ENCODE data around the gene PIGU.

PIGU gene

DNA sequence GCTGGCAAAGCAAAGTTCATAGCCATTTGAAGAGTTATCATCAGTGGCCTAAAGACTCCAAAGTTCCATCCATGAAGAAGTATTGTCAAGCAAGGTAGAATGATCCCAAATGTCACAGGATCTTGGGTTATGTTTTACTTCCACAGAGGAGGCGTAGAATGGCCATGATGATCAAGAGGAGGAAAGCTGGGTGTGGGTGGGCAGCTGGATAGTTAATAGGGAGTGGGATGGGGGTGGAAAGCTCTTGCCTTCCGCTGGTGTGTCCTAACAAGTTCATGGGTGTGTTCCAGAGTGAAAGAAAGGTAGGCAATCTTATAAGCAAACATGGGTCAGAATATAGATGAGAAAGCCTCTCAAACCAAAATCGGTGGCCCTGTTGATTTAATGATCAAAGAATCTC lies 38.4 kb downstream of the PIGU start:
- H3K9ac ChIP-seq (ENCODE audit: low read length): no peak overlapping the region
- no peaks in the 10 kb centered on the region for H3K36me3 ChIP-seq (ENCODE audit: control insufficient read depth, insufficient read depth, low read length)
- no peak overlapping the region for H3K4me3 ChIP-seq (ENCODE audit: low read length)
- no peaks in the 10 kb centered on the region for H3K27me3 ChIP-seq (ENCODE audit: control insufficient read depth, insufficient read depth, low read length)
- H3K4me1 ChIP-seq (ENCODE audit: control insufficient read depth, insufficient read depth, low read length): no peaks in the 10 kb centered on the region
- peak overlapping the region; percentile 74 for H3K27ac ChIP-seq (ENCODE audit: low read depth, low read length)

DNA sequence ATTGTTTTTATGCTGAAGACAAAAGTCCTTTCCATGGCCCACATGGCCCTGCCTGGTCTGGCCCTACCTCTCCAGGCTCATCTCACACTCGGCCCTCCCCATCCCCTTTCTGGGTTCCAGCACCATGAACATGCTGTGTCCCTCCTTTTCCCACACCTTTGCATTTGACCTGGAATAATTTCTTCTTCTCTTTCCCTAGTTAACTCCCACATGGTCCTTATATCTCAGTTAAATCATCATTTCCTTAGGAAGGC lies 38.9 kb downstream of the PIGU start:
- Histone ChIP-seq H3K4me3 (ENCODE audit: low read length) (no peak overlapping the region), H3K27me3 (ENCODE audit: control insufficient read depth, insufficient read depth, low read length) (no peaks in the 10 kb centered on the region), H3K36me3 (ENCODE audit: control insufficient read depth, insufficient read depth, low read length) (no peaks in the 10 kb centered on the region), H3K4me1 (ENCODE audit: control insufficient read depth, insufficient read depth, low read length) (no peaks in the 10 kb centered on the region), H3K9ac (ENCODE audit: low read length) (no peak overlapping the region), H3K27ac (ENCODE audit: low read depth, low read length) (peak overlapping the region; percentile 74)

- Histone ChIP-seq H3K4me1 (ENCODE audit: control insufficient read depth, insufficient read depth, low read length) (no peaks in the 10 kb centered on the region), H3K27me3 (ENCODE audit: control insufficient read depth, insufficient read depth, low read length) (no peaks in the 10 kb centered on the region), H3K4me3 (ENCODE audit: low read length) (no peak overlapping the region), H3K36me3 (ENCODE audit: control insufficient read depth, insufficient read depth, low read length) (no peaks in the 10 kb centered on the region), H3K9ac (ENCODE audit: low read length) (no peak overlapping the region), H3K27ac (ENCODE audit: low read depth, low read length) (peak overlapping the region; percentile 74)
Measured at GRCh38 chr20:34637245-34638038, 39.5 kb downstream of the PIGU start.

GRCh38 chr20:34636648-34637047 lies 40.2 kb downstream of the PIGU start:
- H3K9ac ChIP-seq (ENCODE audit: low read length): no peak overlapping the region
- no peak overlapping the region for H3K4me3 ChIP-seq (ENCODE audit: low read length)
- no peaks in the 10 kb centered on the region for H3K4me1 ChIP-seq (ENCODE audit: control insufficient read depth, insufficient read depth, low read length)
- peak overlapping the region; percentile 44 for H3K27ac ChIP-seq (ENCODE audit: low read depth, low read length)
- H3K36me3 ChIP-seq (ENCODE audit: control insufficient read depth, insufficient read depth, low read length): no peaks in the 10 kb centered on the region
- no peaks in the 10 kb centered on the region for H3K27me3 ChIP-seq (ENCODE audit: control insufficient read depth, insufficient read depth, low read length)

GRCh38 chr20:34634392-34634791 lies 42.5 kb downstream of the PIGU start:
- Histone ChIP-seq H3K27me3 (ENCODE audit: control insufficient read depth, insufficient read depth, low read length) (no peaks in the 10 kb centered on the region), H3K4me3 (ENCODE audit: low read length) (no peak overlapping the region), H3K36me3 (ENCODE audit: control insufficient read depth, insufficient read depth, low read length) (no peaks in the 10 kb centered on the region), H3K4me1 (ENCODE audit: control insufficient read depth, insufficient read depth, low read length) (no peaks in the 10 kb centered on the region), H3K27ac (ENCODE audit: low read depth, low read length) (no peak overlapping the region), H3K9ac (ENCODE audit: low read length) (no peak overlapping the region)

DNA sequence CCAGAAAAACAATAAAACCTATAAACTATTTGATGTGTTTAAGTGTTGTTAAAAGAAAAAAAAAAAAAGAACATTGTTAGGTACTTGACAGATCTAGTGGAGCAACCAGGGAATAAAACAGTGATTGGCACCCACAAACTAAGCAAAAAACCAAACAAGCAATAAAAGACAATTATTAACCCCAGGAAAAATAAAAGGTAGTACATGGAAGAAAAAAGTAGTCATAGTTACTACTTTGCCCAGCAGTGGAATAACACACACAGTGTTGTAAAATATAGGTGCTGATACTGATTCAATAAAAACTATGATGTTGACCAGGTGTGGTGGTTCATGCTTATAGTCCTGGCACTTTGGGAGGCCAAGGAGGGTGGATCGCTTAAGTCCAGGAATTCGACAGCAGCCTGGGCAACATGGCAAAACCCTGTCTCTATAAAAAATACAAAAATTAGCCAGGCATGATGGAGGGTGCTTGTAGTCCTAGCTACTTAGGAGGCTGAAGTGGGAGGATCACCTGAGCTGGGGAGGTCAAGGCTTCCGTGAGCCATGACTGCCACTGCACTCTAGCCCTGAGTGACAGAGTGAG lies 43.9 kb downstream of the PIGU start:
- no peaks in the 10 kb centered on the region for H3K4me1 ChIP-seq (ENCODE audit: control insufficient read depth, insufficient read depth, low read length)
- H3K36me3 ChIP-seq (ENCODE audit: control insufficient read depth, insufficient read depth, low read length): no peaks in the 10 kb centered on the region
- H3K27ac ChIP-seq (ENCODE audit: low read depth, low read length): no peak overlapping the region

GRCh38 chr20:34629904-34630303 lies 47.0 kb downstream of the PIGU start:
- Histone ChIP-seq H3K9ac (ENCODE audit: low read length) (no peak overlapping the region), H3K27ac (ENCODE audit: low read depth, low read length) (no peak overlapping the region), H3K4me3 (ENCODE audit: low read length) (no peak overlapping the region), H3K36me3 (ENCODE audit: control insufficient read depth, insufficient read depth, low read length) (no peaks in the 10 kb centered on the region), H3K27me3 (ENCODE audit: control insufficient read depth, insufficient read depth, low read length) (no peaks in the 10 kb centered on the region), H3K4me1 (ENCODE audit: control insufficient read depth, insufficient read depth, low read length) (no peaks in the 10 kb centered on the region)

More for the DNA sequence above, 43.9 kb downstream of the PIGU start:
- no peaks in the 10 kb centered on the region for H3K27me3 ChIP-seq (ENCODE audit: control insufficient read depth, insufficient read depth, low read length)
- no peak overlapping the region for H3K9ac ChIP-seq (ENCODE audit: low read length)
- no peak overlapping the region for H3K4me3 ChIP-seq (ENCODE audit: low read length)

DNA sequence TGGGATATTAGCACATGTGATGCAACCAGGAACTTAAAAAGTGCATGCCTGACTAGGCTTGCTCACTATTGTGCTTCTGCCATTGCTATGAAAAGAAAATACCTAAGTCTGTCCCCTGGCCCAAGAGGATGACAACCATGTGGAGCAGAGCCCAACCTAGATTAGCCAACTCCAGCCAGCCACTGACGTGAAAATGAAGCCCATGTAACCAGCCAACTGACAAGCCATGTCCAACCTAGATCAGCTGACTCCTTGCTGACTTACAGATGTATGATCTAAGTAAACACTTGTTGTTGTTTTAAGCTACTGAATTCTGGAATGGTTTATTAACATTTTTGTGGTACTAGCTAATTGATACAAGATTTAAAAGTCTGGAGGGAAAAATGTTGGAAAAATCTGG lies 47.5 kb downstream of the PIGU start:
- H3K9ac ChIP-seq (ENCODE audit: low read length): no peak overlapping the region
- H3K4me1 ChIP-seq (ENCODE audit: control insufficient read depth, insufficient read depth, low read length): no peaks in the 10 kb centered on the region
- H3K27me3 ChIP-seq (ENCODE audit: control insufficient read depth, insufficient read depth, low read length): no peaks in the 10 kb centered on the region
- H3K4me3 ChIP-seq (ENCODE audit: low read length): no peak overlapping the region
- no peak overlapping the region for H3K27ac ChIP-seq (ENCODE audit: low read depth, low read length)
- no peaks in the 10 kb centered on the region for H3K36me3 ChIP-seq (ENCODE audit: control insufficient read depth, insufficient read depth, low read length)

DNA sequence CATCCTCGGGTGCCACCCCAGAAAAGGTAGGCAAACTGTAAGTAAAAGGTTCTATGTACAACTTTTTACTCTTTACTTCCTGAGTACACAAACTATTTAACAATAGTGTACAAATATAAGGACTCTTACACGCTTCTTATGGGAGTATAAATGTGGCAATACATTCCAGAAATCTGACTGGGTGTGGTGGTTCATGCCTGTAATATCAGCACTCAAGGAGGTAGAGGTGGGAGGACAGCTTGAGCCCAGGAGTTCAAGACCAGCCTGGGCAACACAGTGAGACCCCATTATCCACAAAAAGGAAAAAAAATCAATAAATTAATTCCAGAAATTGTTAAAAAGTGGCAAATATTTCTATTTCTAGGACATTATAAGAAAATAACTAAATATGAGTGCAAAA lies 48.9 kb downstream of the PIGU start:
- Histone ChIP-seq H3K4me1 (ENCODE audit: control insufficient read depth, insufficient read depth, low read length) (no peaks in the 10 kb centered on the region), H3K27me3 (ENCODE audit: control insufficient read depth, insufficient read depth, low read length) (no peaks in the 10 kb centered on the region), H3K36me3 (ENCODE audit: control insufficient read depth, insufficient read depth, low read length) (no peaks in the 10 kb centered on the region), H3K4me3 (ENCODE audit: low read length) (no peak overlapping the region), H3K27ac (ENCODE audit: low read depth, low read length) (no peak overlapping the region), H3K9ac (ENCODE audit: low read length) (no peak overlapping the region)

DNA sequence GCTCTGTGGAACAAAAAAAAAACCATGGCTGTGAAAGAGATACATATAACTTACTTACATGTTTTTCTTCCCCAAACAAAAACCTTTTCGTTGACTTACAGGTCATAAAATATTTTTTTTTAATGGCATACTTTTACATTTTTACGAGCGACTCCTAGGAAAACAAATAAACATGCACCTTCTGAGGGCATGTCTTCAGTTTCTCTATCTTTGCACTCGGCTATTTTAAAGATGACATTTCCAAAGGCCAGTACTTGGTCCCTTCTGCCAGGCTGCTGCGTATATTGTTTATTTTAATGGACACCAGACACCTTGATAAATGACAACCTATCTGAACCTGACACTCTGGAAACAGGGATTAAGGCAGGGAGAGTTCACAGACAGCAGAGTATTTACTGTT lies 49.4 kb downstream of the PIGU start:
- H3K4me3 ChIP-seq (ENCODE audit: low read length): no peak overlapping the region
- H3K27ac ChIP-seq (ENCODE audit: low read depth, low read length): no peak overlapping the region
- H3K4me1 ChIP-seq (ENCODE audit: control insufficient read depth, insufficient read depth, low read length): no peaks in the 10 kb centered on the region
- no peak overlapping the region for H3K9ac ChIP-seq (ENCODE audit: low read length)
- H3K36me3 ChIP-seq (ENCODE audit: control insufficient read depth, insufficient read depth, low read length): no peaks in the 10 kb centered on the region
- H3K27me3 ChIP-seq (ENCODE audit: control insufficient read depth, insufficient read depth, low read length): no peaks in the 10 kb centered on the region

DNA sequence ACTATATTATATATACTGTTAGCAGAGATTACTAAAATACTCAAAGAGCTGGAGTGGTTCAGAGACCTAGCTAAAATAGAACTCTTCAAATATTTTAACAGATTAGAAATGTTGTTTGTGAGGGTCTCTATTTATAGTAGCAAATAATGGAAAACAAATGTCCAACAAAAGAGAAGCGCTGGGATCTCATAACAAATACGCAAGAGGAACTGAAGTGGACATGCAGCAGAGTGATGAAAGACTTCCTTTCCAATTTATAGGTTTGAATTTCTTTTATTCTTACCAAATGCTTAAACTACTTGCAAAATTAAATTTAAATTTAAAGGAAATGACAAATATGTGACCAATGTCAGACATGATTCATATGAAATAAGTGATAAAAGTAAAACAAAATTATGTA lies 49.9 kb downstream of the PIGU start:
- H3K36me3 ChIP-seq (ENCODE audit: control insufficient read depth, insufficient read depth, low read length): no peaks in the 10 kb centered on the region
- no peak overlapping the region for H3K4me3 ChIP-seq (ENCODE audit: low read length)
- no peak overlapping the region for H3K27ac ChIP-seq (ENCODE audit: low read depth, low read length)
- H3K27me3 ChIP-seq (ENCODE audit: control insufficient read depth, insufficient read depth, low read length): no peaks in the 10 kb centered on the region
- no peaks in the 10 kb centered on the region for H3K4me1 ChIP-seq (ENCODE audit: control insufficient read depth, insufficient read depth, low read length)
- H3K9ac ChIP-seq (ENCODE audit: low read length): no peak overlapping the region

GRCh38 chr20:34624629-34625028 lies 52.3 kb downstream of the PIGU start:
- H3K36me3 ChIP-seq (ENCODE audit: control insufficient read depth, insufficient read depth, low read length): no peaks in the 10 kb centered on the region
- no peak overlapping the region for H3K9ac ChIP-seq (ENCODE audit: low read length)
- no peak overlapping the region for H3K27ac ChIP-seq (ENCODE audit: low read depth, low read length)
- H3K4me1 ChIP-seq (ENCODE audit: control insufficient read depth, insufficient read depth, low read length): no peaks in the 10 kb centered on the region
- no peaks in the 10 kb centered on the region for H3K27me3 ChIP-seq (ENCODE audit: control insufficient read depth, insufficient read depth, low read length)
- H3K4me3 ChIP-seq (ENCODE audit: low read length): no peak overlapping the region

DNA sequence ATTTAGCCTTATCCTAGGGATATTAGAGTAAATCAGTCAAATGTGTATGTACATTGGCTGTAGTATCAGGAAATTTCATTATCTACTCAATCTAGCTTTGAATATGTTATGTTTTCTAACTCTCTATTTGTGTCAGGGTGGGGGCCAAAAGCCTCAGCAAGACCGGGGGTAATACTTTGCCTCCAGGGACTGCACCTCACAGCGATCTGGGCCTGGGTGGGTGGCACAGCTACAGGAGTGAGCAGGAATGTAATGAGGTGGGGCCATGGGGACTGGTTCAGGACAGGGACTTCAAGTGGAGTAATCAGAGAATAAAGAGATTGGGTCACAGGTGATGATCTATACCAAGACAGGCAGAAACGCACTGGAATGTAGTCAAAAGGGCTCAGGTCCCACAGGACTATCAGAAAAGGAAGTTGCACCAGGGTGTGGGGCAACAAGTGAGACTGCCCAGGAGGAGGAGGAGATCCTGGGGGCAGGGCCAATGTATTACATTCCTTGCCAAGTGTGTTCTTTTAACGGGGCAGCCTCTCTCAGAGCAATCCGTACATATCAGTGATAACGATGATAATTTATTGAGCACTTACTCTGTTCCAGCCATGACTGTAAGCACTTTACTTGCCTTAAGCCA lies 54.0 kb downstream of the PIGU start:
- no peaks in the 10 kb centered on the region for H3K27me3 ChIP-seq (ENCODE audit: control insufficient read depth, insufficient read depth, low read length)
- H3K4me1 ChIP-seq (ENCODE audit: control insufficient read depth, insufficient read depth, low read length): no peaks in the 10 kb centered on the region
- H3K4me3 ChIP-seq (ENCODE audit: low read length): no peak overlapping the region
- no peaks in the 10 kb centered on the region for H3K36me3 ChIP-seq (ENCODE audit: control insufficient read depth, insufficient read depth, low read length)
- no peak overlapping the region for H3K27ac ChIP-seq (ENCODE audit: low read depth, low read length)
- H3K9ac ChIP-seq (ENCODE audit: low read length): no peak overlapping the region
